ENCODE measurements around the gene TUT7. TPM values are rescaled to one million over a fixed set of nuclear protein-coding genes. Genes with fewer than 3 reads are reported as not detected.

The TUT7 gene
- total RNA-seq, 1 experiment from 2014 or later: 35.2 TPM

- Histone ChIP-seq H3K27me3 (no peaks in the 10 kb centered on the region), H3K27ac (no peak overlapping the region), H3K36me3 (no peaks in the 10 kb centered on the region), H3K9me3 (replicated peaks) (no peaks in the 10 kb centered on the region), H3K4me1 (peaks cover 17% of the 10 kb centered on the region), H3K4me3 (no peak overlapping the region)
- DNase-seq: no peak
Observed at GRCh38 chr9:86356871-86357866, 3.0 kb upstream of the TUT7 start.

- Histone ChIP-seq H3K4me1 (peaks cover 21% of the 10 kb centered on the region), H3K27me3 (no peaks in the 10 kb centered on the region), H3K4me3 (no peak overlapping the region), H3K36me3 (no peaks in the 10 kb centered on the region), H3K9me3 (replicated peaks) (no peaks in the 10 kb centered on the region), H3K27ac (no peak overlapping the region)
- no peak for DNase-seq
Observed at GRCh38 chr9:86355814-86356213, 1.6 kb upstream of the TUT7 start.

- H3K4me1 ChIP-seq: peaks cover 19% of the 10 kb centered on the region
- no peaks in the 10 kb centered on the region for H3K36me3 ChIP-seq
- H3K4me3 ChIP-seq: peak overlapping the region; percentile 73
- no peak for DNase-seq
- no peaks in the 10 kb centered on the region for H3K27me3 ChIP-seq
- H3K27ac ChIP-seq: peak overlapping the region; percentile 60; the same call in 1 of the 2 replicates
- H3K9me3 ChIP-seq (replicated peaks): no peaks in the 10 kb centered on the region
Observed at GRCh38 chr9:86354818-86355309, 654 bp upstream of the TUT7 start.

- Histone ChIP-seq H3K9me3 (replicated peaks) (no peaks in the 10 kb centered on the region), H3K27me3 (no peaks in the 10 kb centered on the region), H3K36me3 (no peaks in the 10 kb centered on the region), H3K4me3 (peak overlapping the region; percentile 73), H3K27ac (peak overlapping the region; percentile 60), H3K4me1 (peaks cover 19% of the 10 kb centered on the region)
- DNase-seq: no peak
Observed at GRCh38 chr9:86353655-86354010, 577 bp downstream of the TUT7 start.

GRCh38 chr9:86352440-86353077 lies 1.7 kb downstream of the TUT7 start:
- no peak for DNase-seq

GRCh38 chr9:86351880-86352279 lies 2.3 kb downstream of the TUT7 start:
- no peaks in the 10 kb centered on the region for H3K9me3 ChIP-seq (replicated peaks)
- no peaks in the 10 kb centered on the region for H3K36me3 ChIP-seq
- no peak for DNase-seq
- H3K4me1 ChIP-seq: peaks cover 19% of the 10 kb centered on the region
- H3K27me3 ChIP-seq: no peaks in the 10 kb centered on the region
- no peak overlapping the region for H3K27ac ChIP-seq
- no peak overlapping the region; the same call in none of the 2 replicates for H3K4me3 ChIP-seq

More at GRCh38 chr9:86352440-86353077, 1.7 kb downstream of the TUT7 start:
- H3K4me1 ChIP-seq: peaks cover 19% of the 10 kb centered on the region
- no peaks in the 10 kb centered on the region for H3K27me3 ChIP-seq
- no peaks in the 10 kb centered on the region for H3K9me3 ChIP-seq (replicated peaks)
- H3K4me3 ChIP-seq: peak overlapping the region; percentile 73
- no peak overlapping the region for H3K27ac ChIP-seq
- no peaks in the 10 kb centered on the region for H3K36me3 ChIP-seq

- H3K4me1 ChIP-seq: peaks cover 17% of the 10 kb centered on the region
- no peaks in the 10 kb centered on the region for H3K9me3 ChIP-seq (replicated peaks)
- H3K27ac ChIP-seq: no peak overlapping the region
- DNase-seq: no peak
- H3K4me3 ChIP-seq: no peak overlapping the region
- H3K27me3 ChIP-seq: no peaks in the 10 kb centered on the region
- H3K36me3 ChIP-seq: peaks cover 9% of the 10 kb centered on the region
Observed at GRCh38 chr9:86350006-86350760, 4.0 kb downstream of the TUT7 start.

- Histone ChIP-seq H3K27me3 (no peaks in the 10 kb centered on the region), H3K4me1 (peaks cover 15% of the 10 kb centered on the region), H3K4me3 (no peak overlapping the region), H3K27ac (no peak overlapping the region), H3K9me3 (replicated peaks) (no peaks in the 10 kb centered on the region), H3K36me3 (peaks cover 18% of the 10 kb centered on the region)
- no peak for DNase-seq
Observed at GRCh38 chr9:86349271-86349670, 4.9 kb downstream of the TUT7 start.

GRCh38 chr9:86347991-86348390 lies 6.2 kb downstream of the TUT7 start:
- Histone ChIP-seq H3K27ac (no peak overlapping the region), H3K27me3 (no peaks in the 10 kb centered on the region), H3K4me3 (no peak overlapping the region), H3K4me1 (peaks cover 12% of the 10 kb centered on the region), H3K9me3 (replicated peaks) (no peaks in the 10 kb centered on the region), H3K36me3 (peaks cover 29% of the 10 kb centered on the region)
- DNase-seq: no peak

GRCh38 chr9:86344818-86345217 lies 9.4 kb downstream of the TUT7 start:
- Histone ChIP-seq H3K9me3 (replicated peaks) (no peaks in the 10 kb centered on the region), H3K4me3 (no peak overlapping the region), H3K27me3 (no peaks in the 10 kb centered on the region), H3K27ac (no peak overlapping the region), H3K4me1 (no peaks in the 10 kb centered on the region), H3K36me3 (peaks cover 57% of the 10 kb centered on the region)
- DNase-seq: no peak

- Histone ChIP-seq H3K27me3 (no peaks in the 10 kb centered on the region), H3K4me1 (no peaks in the 10 kb centered on the region), H3K27ac (no peak overlapping the region), H3K4me3 (no peak overlapping the region), H3K36me3 (peaks cover 80% of the 10 kb centered on the region), H3K9me3 (replicated peaks) (no peaks in the 10 kb centered on the region)
- no peak for DNase-seq
Observed at GRCh38 chr9:86342269-86342668, 11.9 kb downstream of the TUT7 start.

- Histone ChIP-seq H3K4me3 (no peak overlapping the region), H3K27me3 (no peaks in the 10 kb centered on the region), H3K27ac (no peak overlapping the region), H3K9me3 (replicated peaks) (no peaks in the 10 kb centered on the region), H3K36me3 (peaks cover 92% of the 10 kb centered on the region), H3K4me1 (no peaks in the 10 kb centered on the region)
- DNase-seq: no peak
Observed at GRCh38 chr9:86341007-86341491, 13.2 kb downstream of the TUT7 start.

- DNase-seq: no peak
- Histone ChIP-seq H3K9me3 (replicated peaks) (no peaks in the 10 kb centered on the region), H3K4me1 (no peaks in the 10 kb centered on the region), H3K27me3 (no peaks in the 10 kb centered on the region), H3K36me3 (peaks cover 92% of the 10 kb centered on the region), H3K4me3 (no peak overlapping the region), H3K27ac (no peak overlapping the region)
Observed at GRCh38 chr9:86340356-86341006, 13.7 kb downstream of the TUT7 start.

GRCh38 chr9:86337469-86338108 lies 16.6 kb downstream of the TUT7 start:
- H3K27me3 ChIP-seq: no peaks in the 10 kb centered on the region
- no peak overlapping the region for H3K27ac ChIP-seq
- no peaks in the 10 kb centered on the region for H3K4me1 ChIP-seq
- no peak overlapping the region for H3K4me3 ChIP-seq
- no peak for DNase-seq
- no peaks in the 10 kb centered on the region for H3K9me3 ChIP-seq (replicated peaks)
- H3K36me3 ChIP-seq: peaks cover 89% of the 10 kb centered on the region
